Cardiac septum (tissue), 1 donor: ENCODE measurements around the gene KHDC4. TPM values are rescaled to one million over a fixed set of nuclear protein-coding genes. Genes with fewer than 3 reads are reported as not detected.
"Not testable (repeated sequence)": the region's sequence is repeated elsewhere in the genome, so short reads cannot be mapped to it uniquely, and the experiment has no call there.

ENCODE experiments used
- DNase-seq: peaks from one replicate; pipeline ENCODE4 v3.0.0-alpha.2; 2020; ENCODE audit warnings: low spot score
- intact Hi-C: fragments of 100-400 bp; cut with DNase I; formaldehyde crosslinking; loops from one replicate; pipeline ENCODE4 v1.14.0; 2022
- total RNA-seq: library from RNA; stranded (reverse); fragmentation: NEBNext Ultra II Directional; extraction: Animal tissue kit (Norgen Biotek cat#: 25700); gene quantifications from one replicate; pipeline ENCODE4 v1.2.1, GENCODE V29; 2021
- donor health status: DM: no; HTN: no; CAD: no.

KHDC4 gene
- total RNA-seq, 1 donor from 2014 or later, result 26.8 TPM

DNA sequence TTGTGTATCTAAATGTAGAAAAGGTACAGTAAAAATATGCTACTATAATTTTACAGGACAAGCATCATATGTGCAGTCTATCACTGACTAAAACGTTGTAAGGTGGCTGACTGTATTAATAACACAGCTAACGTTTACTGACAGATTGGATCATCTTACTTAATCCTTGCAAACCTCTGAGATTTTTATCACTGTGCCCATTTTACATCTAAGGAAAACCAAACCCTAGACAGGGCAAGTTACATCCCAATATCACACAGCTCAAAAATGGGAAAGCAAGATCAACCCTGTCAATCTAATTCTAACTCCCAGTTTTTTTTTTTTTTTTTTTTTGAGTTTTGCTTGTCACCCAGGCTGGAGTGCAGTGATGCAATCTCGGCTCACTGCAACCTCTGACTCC lies 15.6 kb downstream of the KHDC4 start:
- DNase-seq, result no peak
- intact Hi-C loops, result no loop called here

DNA sequence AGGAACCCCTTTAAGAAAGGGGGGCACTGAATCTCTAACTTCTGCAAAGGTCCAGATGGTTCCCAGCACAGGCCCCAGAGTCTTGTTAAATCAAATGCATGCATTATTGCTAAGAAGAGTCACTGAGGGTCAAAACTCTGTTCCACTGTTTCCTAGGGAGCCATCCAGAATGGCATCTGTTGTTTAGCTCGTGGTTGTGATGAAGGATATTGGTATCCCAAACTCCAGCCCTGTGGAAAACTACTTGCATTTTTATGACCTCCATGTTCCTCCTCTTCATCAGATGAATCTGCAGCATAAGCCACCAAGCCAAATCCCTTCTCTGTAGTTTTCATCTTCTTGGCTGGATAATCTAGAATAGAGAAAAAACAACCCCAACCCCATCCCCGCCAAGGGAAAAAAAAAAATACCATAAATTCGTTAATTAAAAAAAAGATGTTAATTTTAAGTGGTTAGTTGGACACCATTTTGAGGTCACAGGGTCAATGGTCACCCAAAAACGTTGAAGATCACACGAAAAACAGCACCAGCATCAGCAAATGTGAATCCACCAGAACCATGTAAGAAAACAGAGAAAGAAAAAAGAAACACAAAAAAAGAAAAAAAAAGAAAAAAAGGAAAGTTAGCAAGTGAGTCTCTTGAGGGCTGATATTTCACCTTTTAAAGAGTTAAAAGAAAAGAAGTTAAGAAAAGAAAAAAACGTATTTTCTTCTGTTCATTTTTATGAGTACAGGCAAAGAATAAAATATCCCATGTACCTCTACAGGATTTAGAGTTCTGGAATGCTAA lies 20.1 kb downstream of the KHDC4 start:
- no peak for DNase-seq
- intact Hi-C loops, result no loop called here

DNA sequence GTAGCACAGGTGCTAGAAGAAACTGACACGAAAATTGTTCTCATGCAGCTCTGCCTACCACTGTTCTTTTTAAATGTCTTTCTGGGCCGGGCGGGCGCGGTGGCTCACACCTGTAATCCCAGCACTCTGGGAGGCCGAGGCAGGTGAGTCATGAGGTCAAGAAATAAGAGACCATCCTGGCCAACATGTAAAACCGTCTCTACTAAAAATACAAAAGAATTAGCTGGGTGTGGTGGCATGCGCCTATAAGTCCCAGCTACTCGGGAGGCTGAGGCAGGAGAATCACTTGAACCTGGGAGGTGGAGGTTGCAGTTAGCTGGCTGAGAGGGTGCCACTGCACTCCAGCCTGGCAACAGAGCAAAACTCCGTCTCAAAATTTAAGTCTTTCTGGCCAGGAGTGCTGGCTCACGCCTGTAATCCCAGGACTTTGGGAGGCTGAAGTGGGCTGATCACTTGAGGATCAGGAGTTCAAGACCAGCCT lies 22.1 kb downstream of the KHDC4 start:
- intact Hi-C loops, result no loop called here
- no peak for DNase-seq

DNA sequence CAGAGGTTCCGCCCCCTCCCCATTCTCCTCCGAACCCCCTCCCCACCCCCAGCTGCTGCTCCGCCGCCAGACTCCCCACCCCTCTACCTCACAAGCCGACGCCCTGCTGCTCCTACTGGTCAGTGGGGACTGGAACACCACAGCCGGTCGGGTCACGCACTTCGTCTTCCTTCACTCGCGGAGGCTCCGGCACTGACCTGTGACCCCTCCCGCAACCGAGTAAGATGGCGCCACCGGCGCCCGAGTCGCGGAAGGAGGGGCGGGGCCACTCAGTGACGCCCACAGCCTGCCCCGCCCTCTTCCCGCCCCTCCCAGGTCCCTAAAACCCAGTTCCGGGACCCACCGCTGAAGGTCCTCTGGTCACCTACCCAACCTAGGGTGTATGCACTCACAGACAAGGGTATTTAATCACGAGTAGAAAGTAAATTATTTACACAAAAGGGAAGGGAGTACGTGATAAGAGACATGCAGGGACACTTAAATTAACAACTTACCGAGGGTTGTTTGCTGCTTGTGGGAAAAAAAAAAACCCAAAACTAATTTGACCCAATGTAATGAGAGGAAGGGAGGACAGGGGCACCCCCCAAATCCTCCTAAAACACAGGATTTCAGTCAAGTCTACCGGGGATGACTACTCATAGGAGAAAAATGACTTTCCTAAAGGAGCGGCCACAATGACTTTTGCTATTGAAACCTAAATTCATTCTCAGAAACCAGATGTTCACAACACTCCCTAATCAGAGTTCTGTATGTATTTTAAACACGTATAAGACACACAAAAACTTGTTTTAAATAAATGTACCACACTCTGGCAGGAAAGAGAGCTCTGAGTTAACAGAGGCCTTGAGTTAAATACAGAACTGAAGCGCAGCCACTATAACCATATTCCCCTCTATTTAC lies 22.8 kb downstream of the KHDC4 start, which contains the start of gene RIT1:
Gene RIT1 (minus strand): TSS at position 194 of the 900 bp plus-strand sequence. CDS start 588 bp downstream, outside the sequence.
- intact Hi-C loops, result loop anchor here (2.0 kb wide), 1 partner anchor 51 kb away; no protein-coding TSS in a partner anchor
- DNase-seq, result peak; percentile 95

DNA sequence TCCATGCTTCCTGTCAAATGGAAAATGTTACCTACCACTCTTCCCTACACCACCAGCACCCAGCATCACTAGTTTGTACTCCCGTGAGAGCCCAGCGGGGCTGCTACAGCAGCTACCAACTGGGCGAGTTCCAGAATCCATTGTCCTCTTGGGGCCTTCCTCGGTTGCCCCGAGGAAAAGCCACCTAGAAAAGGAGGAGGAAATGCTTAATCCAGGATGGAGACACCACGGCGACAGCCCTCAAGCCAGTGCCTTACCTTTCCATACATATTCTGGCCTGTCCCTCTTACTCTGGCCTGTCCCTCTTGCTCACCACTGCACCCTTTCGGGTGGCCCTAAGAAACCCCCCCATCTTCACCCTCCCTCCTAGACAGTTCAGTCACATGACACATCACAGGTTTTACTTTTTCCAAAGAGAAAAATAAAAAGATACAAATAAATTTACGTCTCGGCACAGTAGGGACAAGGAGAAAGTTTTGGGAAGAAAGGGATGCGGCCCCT lies 23.5 kb downstream of the KHDC4 start:
- DNase-seq, result no peak
- intact Hi-C loops, result loop anchor here (2.0 kb wide), 1 partner anchor 50 kb away; no protein-coding TSS in a partner anchor

DNA sequence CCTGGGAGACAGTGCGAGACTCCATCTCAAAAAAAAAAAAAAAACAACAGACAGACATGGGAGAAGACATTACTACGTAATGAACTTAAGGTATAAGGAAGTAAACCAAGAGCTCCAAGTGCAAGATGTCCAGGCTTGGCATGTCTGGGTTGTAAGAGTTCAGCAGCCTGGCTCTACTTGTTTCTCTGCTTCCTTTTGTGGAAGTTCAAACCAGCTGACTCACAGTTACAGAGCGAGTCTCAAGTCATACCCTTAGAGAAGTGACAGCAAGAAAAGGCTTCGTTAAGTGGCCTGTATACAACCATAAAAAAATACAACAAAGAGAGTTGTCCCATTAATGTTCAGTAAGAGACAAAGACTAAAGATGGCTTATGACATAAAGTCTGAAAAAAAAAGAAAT lies 24.3 kb downstream of the KHDC4 start:
- DNase-seq, result no peak
- intact Hi-C loops, result loop anchor here (2.0 kb wide), 1 partner anchor 49 kb away; no protein-coding TSS in a partner anchor

DNA sequence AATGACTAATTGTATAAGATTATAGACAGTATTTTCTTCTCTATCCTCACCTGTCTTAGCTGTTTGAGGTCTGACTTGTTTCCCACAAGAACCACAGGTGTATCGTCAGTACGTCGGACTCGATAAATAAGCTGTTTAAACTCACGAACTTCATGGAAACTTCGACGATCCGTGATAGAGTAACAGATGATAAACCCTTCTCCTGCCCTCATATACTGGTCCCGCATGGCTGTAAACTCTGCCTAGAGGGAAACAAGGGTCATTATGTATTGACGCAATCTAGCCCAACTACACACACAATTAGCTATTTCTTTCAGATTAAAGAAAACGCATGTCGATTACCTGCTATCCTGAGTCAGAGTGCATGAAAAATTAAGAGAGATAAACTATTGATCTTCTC lies 30.0 kb downstream of the KHDC4 start:
- DNase-seq, result no peak
- intact Hi-C loops, result no loop called here

DNA sequence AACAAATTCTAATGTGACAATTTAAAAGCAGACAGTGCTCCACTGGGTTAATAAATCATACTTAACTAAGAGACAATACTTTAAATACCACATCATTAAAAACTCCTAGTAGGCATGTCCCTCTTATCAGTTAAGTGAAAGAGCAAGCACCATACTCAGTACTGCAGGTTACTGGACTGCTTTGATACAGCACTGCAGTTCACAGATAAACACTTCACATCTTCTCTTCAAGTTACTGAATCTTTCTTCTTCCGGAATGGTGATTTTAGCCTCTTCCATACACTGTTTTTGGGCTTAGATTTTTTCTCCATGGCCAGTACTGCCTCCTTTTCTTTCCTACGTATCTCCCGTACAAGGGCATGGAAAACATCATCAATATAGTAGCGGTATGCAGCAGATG lies 34.1 kb downstream of the KHDC4 start:
- intact Hi-C loops, result no loop called here
- DNase-seq, result no peak

DNA sequence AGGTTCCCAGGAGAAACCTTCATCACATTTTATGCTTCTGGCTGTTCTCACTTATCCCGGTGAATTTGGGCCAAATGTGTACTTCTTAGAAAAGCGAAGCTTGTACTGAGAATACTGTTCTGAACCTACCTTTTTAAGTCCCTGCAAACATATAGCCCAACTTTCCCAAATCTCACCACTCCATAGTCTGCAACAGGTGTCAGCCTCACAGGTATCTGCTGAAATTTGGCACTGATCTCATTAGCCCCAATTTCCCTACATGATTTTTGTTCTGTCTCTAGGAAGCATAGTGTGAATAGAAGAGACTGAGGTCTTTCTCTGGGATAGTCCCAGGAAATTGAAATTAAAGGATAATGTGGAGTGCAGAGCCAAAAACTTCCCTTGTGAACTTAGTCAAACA lies 34.5 kb downstream of the KHDC4 start:
- no peak for DNase-seq
- intact Hi-C loops, result no loop called here

DNA sequence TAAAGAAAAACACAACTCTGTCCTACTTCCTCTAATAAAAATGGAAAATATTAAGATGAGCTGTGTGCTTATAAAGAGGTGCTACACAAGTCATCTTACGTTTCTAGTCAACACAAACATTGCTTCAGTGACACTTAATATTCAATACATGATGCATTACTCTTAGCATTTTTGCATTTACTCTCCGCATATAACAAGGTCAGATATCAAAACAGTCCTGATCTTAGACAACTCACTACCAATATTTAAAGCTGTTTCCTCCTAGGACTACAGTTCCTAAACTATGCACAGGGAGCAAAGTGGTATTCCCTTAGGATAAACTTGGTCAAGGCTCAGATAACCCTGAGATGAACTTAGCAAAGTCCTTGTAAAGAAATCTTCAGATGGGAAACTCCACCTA lies 35.3 kb downstream of the KHDC4 start:
- no peak for DNase-seq
- intact Hi-C loops, result no loop called here

DNA sequence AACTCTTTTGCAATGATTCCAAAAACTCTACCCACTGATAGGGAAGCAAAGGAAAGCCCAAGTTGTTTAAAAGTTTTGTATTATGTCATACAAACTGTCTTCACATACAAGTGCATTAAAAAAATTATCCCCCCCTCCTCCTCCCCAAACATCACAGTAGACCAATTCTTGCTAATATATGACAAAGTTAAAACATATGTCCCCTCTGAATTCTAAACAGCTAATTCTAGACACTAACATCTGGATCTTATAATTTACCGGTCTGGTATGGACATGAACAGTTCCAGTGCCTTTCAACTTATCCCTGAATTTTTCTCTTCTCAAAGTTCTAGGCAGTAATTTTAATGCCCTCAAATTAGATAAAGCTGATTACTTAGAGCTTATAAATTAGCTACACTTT lies 36.5 kb downstream of the KHDC4 start:
- DNase-seq, result no peak
- intact Hi-C loops, result no loop called here

DNA sequence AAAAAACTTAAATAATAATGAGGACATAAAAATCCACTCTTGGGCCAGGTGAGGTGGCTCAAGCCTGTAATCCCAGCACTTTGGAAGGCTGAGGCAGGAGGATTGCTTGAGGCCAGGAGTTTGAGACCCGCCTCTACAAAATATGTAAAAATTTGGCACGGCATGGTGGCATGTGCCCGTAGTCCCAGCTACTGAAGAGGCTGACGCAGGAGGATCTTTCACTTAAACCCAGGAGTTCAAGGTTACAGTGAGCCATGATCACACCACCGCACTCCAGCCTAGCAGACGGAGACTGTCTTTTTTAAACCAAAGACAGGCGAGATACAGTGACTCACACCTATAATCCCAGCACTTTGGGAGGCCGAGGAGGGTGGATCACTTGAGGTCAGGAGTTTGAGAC lies 37.7 kb downstream of the KHDC4 start:
- DNase-seq, intact Hi-C loops: not testable (repeated sequence)

DNA sequence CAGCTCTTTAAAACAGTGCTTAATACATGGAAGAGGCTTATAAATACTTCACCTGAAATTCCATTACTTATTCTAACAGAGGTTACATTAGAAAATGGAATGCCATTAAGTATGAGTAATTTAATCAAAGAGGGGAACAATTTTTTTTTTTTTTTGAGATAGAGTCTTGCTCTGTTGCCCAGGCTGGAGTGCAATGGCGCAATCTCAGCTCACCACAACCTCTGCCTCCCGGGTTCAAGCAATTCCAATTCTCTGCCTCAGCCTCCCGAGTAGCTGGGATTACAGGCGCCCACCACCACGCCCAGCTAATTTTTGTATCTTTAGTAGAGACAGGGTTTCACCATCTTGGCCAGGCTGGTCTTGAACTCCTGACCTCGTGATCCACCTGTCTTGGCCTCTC lies 38.6 kb downstream of the KHDC4 start:
- DNase-seq, intact Hi-C loops: not testable (repeated sequence)

DNA sequence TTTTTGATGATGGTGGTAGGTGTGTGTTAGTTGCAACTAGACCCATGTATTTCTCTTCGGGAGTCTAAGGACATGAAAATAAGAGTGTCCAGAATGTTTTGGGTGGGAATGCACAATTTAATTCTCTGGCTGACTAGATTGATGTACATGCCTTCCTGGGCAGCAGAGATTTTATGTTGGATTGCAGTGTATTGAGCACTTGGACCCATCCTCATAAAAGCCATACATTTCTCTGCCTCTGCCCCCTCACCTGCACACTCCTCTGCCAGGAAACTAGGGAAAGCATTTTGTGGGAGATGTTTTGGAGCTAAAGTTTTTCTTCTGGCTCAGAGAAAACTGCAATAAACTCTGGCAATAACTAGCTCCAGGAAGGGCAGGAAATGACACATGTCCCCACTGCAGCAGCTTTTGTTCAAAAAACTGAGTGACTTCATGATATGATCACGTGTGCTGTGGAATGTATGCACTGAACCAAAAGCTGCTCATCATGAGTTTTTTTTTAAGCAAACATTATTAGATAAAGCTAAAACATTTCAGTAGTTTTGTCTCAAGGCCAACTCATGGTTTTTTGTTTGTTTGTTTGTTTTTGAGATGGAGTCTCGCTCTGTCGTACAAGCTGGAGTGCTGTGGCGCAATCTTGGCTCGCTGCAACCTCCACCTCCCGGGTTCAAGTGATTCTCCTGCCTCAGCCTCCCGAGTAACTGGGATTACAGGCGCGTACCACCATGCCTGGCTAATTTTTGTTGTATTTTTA lies 40.6 kb downstream of the KHDC4 start:
- DNase-seq, result no peak
- intact Hi-C loops, result no loop called here

DNA sequence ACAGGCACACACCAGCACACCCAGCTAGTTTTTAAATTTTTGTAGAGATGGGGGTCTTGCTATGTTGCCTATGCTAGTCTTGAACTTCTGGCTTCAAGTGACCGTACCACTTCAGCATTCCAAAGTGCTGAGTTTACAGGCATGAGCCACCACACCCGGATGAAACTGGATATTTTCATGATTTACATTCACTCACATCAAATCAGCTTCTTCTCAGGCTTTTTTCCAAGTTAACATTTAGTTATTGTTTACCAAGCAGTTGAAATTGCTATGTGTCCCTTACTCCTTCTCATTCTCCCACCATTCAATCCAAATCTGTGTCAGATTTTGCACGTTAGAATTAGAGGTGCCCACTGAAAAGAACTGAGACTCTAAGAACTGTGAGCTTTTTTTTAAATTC lies 41.4 kb downstream of the KHDC4 start:
- intact Hi-C loops, result no loop called here
- DNase-seq, result no peak

DNA sequence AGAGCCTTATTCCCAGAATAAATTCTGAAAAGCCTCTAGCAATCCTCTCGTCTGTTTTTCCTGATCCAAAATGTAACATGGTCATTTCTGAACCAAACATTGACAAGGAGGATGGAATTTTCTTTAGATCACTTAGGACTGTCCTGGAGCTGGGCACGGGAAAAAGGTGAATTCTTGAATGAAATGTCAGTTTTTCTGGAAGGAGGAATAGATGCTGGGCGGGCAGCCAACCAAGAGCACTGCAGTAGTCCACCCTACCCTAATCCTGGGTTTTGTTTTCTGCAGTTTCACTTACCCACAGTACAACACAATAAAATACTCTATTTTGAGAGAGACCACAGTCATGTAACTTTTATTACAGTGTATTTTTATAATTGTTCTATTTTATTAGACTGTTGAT lies 44.0 kb downstream of the KHDC4 start:
- DNase-seq, result no peak
- intact Hi-C loops, result no loop called here

DNA sequence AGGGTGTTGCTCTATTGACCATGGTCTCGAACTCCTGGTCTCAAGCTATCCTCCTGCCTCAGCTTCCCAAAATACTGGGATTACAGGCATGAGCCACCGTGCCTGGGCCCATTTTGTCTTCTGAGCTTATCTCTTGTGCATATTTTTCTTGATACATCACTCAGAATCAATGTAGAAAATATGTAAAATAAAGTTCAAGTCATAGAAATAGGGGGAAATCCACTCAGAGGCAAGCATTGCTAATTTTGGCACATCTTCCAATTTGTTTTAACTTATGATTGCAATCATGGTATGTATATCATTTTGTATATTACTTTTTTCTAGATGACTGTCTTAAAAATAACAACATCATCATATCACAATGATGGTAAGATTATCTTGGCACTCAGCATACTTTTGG lies 44.6 kb downstream of the KHDC4 start:
- DNase-seq, result no peak
- intact Hi-C loops, result no loop called here

DNA sequence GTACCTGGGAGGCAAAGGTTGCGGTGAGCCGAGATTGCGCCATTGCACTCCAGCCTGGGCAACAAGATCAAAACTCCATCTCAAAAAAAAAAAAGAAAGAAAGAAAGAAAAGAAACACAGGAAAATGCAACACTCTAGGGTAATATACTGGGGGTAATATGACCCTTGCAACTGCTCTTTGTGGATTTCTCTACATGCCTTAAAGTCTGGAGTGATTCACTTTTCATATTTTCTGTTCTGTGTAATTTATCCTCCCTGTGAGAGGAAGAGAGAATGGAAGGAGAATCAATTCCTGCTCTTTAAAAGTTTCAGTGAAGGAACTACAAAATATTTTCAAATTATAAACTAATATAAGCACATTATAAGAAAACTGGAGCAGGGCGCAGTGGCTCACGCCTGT lies 45.7 kb downstream of the KHDC4 start:
- no peak for DNase-seq
- intact Hi-C loops, result no loop called here

DNA sequence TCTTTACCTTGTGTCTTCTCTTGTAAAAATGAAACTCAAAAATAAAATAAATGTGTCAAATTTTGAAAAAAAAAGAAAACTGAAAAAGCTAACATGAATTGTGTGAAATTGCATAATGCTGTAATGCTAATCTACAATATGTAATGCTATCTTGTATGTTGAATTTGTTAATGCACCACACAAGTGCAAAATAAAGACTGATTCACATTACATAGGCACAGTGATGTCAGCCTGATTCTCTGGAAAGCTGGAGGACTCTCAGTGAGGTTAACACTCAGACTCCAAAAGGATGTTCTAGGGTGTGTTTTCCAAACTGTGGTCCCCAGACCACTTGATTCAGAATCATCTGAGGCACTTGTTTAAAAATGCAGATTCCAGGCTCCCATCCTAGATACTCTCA lies 49.2 kb downstream of the KHDC4 start:
- intact Hi-C loops, result no loop called here
- DNase-seq, result no peak
